GM12874 (cell line): ENCODE results near the gene SPDYE8.
"Not testable (repeated sequence)": the region's sequence is repeated elsewhere in the genome, so short reads cannot be mapped to it uniquely, and the experiment has no call there.

Experiments
- TF ChIP-seq, protein P1 (sequence below): IDR thresholded peaks from 2 replicates; pipeline ENCODE4 v1.5.1; 2011; ENCODE audit warnings: low read depth, mild to moderate bottlenecking, control low read depth, low read length, moderate library complexity; ENCODE audit not compliant: insufficient read depth

SPDYE8 gene, protein sequence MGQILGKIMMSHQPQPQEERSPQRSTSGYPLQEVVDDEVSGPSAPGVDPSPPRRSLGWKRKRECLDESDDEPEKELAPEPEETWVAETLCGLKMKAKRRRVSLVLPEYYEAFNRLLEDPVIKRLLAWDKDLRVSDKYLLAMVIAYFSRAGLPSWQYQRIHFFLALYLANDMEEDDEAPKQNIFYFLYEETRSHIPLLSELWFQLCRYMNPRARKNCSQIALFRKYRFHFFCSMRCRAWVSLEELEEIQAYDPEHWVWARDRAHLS

DNA sequence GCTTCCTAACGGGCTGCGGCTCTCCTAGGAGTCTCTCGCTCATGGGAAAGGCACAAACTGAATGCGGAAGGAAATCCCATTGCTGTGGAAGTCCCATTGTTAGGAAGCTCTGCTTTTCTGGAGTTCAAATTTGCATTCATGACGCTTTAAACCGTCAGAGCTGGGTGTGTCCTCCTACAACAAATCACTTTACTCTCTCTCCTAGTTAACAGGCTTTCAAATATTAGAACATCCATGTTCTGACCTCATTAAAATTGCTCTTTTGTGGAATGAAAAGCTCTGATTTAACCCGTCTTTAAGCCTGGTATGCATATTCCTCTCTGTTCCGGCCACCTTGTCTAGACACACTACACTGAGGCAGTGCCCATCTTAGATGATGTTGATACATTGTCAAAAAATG is at the start of gene SPDYE8:
Gene SPDYE8, minus strand, starts transcription at position 101 of the 400 bp plus-strand sequence. CDS start 1,800 bp downstream, outside the sequence.
- TF ChIP-seq, protein P1, sequence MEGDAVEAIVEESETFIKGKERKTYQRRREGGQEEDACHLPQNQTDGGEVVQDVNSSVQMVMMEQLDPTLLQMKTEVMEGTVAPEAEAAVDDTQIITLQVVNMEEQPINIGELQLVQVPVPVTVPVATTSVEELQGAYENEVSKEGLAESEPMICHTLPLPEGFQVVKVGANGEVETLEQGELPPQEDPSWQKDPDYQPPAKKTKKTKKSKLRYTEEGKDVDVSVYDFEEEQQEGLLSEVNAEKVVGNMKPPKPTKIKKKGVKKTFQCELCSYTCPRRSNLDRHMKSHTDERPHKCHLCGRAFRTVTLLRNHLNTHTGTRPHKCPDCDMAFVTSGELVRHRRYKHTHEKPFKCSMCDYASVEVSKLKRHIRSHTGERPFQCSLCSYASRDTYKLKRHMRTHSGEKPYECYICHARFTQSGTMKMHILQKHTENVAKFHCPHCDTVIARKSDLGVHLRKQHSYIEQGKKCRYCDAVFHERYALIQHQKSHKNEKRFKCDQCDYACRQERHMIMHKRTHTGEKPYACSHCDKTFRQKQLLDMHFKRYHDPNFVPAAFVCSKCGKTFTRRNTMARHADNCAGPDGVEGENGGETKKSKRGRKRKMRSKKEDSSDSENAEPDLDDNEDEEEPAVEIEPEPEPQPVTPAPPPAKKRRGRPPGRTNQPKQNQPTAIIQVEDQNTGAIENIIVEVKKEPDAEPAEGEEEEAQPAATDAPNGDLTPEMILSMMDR = not testable (repeated sequence)

GRCh38 chr7:73057811-73058210 is 28.2 kb upstream of the SPDYE8 start, which contains the start of gene SPDYE11:
Gene SPDYE11 (minus strand): TSS chr7:73057911. CDS start chr7:73056111, 1,800 bp downstream.
- TF ChIP-seq, protein P1 = not testable (repeated sequence)
